ENCODE results near the gene KIR3DL2. TPM values are rescaled to one million over a fixed set of nuclear protein-coding genes. Genes with fewer than 3 reads are reported as not detected.
"Not testable (repeated sequence)": the region's sequence is repeated elsewhere in the genome, so short reads cannot be mapped to it uniquely, and the experiment has no call there.

The KIR3DL2 gene
- total and polyA plus RNA-seq, 4 donors: not detected

DNA sequence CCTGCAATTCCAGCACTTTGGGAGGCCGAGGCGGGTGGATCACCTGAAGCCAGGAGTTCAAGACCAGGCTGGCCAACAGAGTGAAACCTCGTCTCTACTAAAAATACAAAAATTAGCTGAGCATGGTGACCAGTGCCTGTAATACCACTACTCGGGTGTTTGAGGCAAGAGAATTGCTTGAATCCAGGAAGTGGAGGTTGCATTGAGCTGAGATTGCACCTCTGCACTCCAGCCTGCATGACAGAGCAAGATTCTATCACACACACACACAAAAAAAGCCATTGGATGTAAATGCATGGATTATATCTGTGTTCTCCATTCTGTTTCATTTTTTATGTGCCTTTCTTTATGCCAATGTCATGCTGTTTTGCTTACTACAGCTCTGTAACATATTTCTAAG is 25.8 kb upstream of the KIR3DL2 start:
- no CpG with 5 or more reads among the region's 4 CpGs for WGBS (ENCODE audit: insufficient coverage)
- not testable (repeated sequence) for H3K27ac ChIP-seq (ENCODE audit: low read depth, low read length); H3K36me3 ChIP-seq (ENCODE audit: control insufficient read depth, insufficient read depth, low read length); H3K27me3 ChIP-seq (ENCODE audit: control insufficient read depth, insufficient read depth, low read length); H3K9me3 ChIP-seq (ENCODE audit: control insufficient read depth, insufficient read depth, low read length); H3K4me3 ChIP-seq (ENCODE audit: low read depth, low read length); H3K4me1 ChIP-seq (ENCODE audit: control insufficient read depth, insufficient read depth, low read length); DNase-seq (ENCODE audit: low read depth in 4 of 6, low spot score in 6 of 6)

GRCh38 chr19:54825326-54825725 is 24.9 kb upstream of the KIR3DL2 start:
- H3K27ac ChIP-seq (ENCODE audit: low read depth, low read length); H3K4me1 ChIP-seq (ENCODE audit: control insufficient read depth, insufficient read depth, low read length); H3K9me3 ChIP-seq (ENCODE audit: control insufficient read depth, insufficient read depth, low read length); H3K4me3 ChIP-seq (ENCODE audit: low read depth, low read length); H3K36me3 ChIP-seq (ENCODE audit: control insufficient read depth, insufficient read depth, low read length); H3K27me3 ChIP-seq (ENCODE audit: control insufficient read depth, insufficient read depth, low read length); DNase-seq (ENCODE audit: low read depth in 4 of 6, low spot score in 6 of 6): not testable (repeated sequence)
- WGBS (ENCODE audit: insufficient coverage): 71% methylated on average over 4 of the region's 7 CpGs

DNA sequence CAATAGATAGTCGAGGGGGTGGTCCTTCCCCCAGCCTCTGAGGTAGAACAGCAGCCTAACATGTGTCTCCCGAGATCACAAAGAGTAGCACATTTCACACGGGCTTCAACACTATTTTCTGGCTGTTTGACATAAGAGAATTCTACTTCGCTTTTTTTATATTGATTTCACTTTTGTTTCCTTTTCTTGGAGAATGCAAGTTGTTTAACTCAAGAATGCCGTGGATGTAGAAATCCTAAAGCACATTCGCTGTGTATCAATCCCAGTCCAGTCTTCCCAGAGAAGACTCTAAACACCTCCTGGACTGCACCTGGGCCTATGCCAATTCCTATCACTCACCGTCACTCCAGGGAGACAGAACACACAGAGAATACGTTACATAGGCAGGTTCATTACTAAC is 22.2 kb upstream of the KIR3DL2 start:
- H3K27ac ChIP-seq (ENCODE audit: low read depth, low read length); H3K36me3 ChIP-seq (ENCODE audit: control insufficient read depth, insufficient read depth, low read length); H3K4me3 ChIP-seq (ENCODE audit: low read depth, low read length); H3K9me3 ChIP-seq (ENCODE audit: control insufficient read depth, insufficient read depth, low read length); H3K4me1 ChIP-seq (ENCODE audit: control insufficient read depth, insufficient read depth, low read length); DNase-seq (ENCODE audit: low read depth in 4 of 6, low spot score in 6 of 6); H3K27me3 ChIP-seq (ENCODE audit: control insufficient read depth, insufficient read depth, low read length): not testable (repeated sequence)
- WGBS (ENCODE audit: insufficient coverage): no CpG with 5 or more reads among the region's 8 CpGs

DNA sequence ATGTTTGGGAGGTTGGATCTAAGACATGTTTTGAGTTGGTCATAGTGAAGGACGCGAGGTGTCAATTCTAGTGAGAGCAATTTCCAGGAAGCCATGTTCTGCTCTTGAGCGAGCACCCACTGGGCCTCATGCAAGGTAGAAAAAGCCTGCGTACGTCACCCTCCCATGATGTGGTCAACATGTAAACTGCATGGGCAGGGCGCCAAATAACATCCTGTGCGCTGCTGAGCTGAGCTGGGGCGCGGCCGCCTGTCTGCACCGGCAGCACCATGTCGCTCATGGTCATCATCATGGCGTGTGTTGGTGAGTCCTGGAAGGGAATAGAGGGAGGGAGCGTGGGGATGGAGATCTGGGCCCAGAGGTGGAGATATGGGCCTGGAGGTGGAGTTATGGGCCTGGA is 17.7 kb upstream of the KIR3DL2 start, which contains the start of gene KIR2DS4:
KIR2DS4 (plus strand) TSS at position 181 of the 400 bp plus-strand sequence.
- not testable (repeated sequence) for H3K9me3 ChIP-seq (ENCODE audit: control insufficient read depth, insufficient read depth, low read length); H3K36me3 ChIP-seq (ENCODE audit: control insufficient read depth, insufficient read depth, low read length); H3K4me1 ChIP-seq (ENCODE audit: control insufficient read depth, insufficient read depth, low read length); H3K27ac ChIP-seq (ENCODE audit: low read depth, low read length); H3K4me3 ChIP-seq (ENCODE audit: low read depth, low read length); H3K27me3 ChIP-seq (ENCODE audit: control insufficient read depth, insufficient read depth, low read length); DNase-seq (ENCODE audit: low read depth in 4 of 6, low spot score in 6 of 6)
- 91% methylated on average over 9 of the region's 14 CpGs for WGBS (ENCODE audit: insufficient coverage)

- not testable (repeated sequence) for H3K4me3 ChIP-seq (ENCODE audit: low read depth, low read length); H3K9me3 ChIP-seq (ENCODE audit: control insufficient read depth, insufficient read depth, low read length); H3K27ac ChIP-seq (ENCODE audit: low read depth, low read length); H3K4me1 ChIP-seq (ENCODE audit: control insufficient read depth, insufficient read depth, low read length); H3K36me3 ChIP-seq (ENCODE audit: control insufficient read depth, insufficient read depth, low read length); DNase-seq (ENCODE audit: low read depth in 4 of 6, low spot score in 6 of 6); H3K27me3 ChIP-seq (ENCODE audit: control insufficient read depth, insufficient read depth, low read length)
- WGBS (ENCODE audit: insufficient coverage): 100% methylated on average over 1 of the region's 5 CpGs
Observed at GRCh38 chr19:54835126-54835525, 15.1 kb upstream of the KIR3DL2 start.

GRCh38 chr19:54837522-54837921 is 12.7 kb upstream of the KIR3DL2 start:
- not testable (repeated sequence) for H3K27me3 ChIP-seq (ENCODE audit: control insufficient read depth, insufficient read depth, low read length); H3K9me3 ChIP-seq (ENCODE audit: control insufficient read depth, insufficient read depth, low read length); H3K36me3 ChIP-seq (ENCODE audit: control insufficient read depth, insufficient read depth, low read length); H3K4me1 ChIP-seq (ENCODE audit: control insufficient read depth, insufficient read depth, low read length); H3K27ac ChIP-seq (ENCODE audit: low read depth, low read length); H3K4me3 ChIP-seq (ENCODE audit: low read depth, low read length); DNase-seq (ENCODE audit: low read depth in 4 of 6, low spot score in 6 of 6)
- 33% methylated on average over 1 of the region's 2 CpGs for WGBS (ENCODE audit: insufficient coverage)

GRCh38 chr19:54843171-54843570 is 7.1 kb upstream of the KIR3DL2 start:
- H3K4me1 ChIP-seq (ENCODE audit: control insufficient read depth, insufficient read depth, low read length); H3K27ac ChIP-seq (ENCODE audit: low read depth, low read length); H3K27me3 ChIP-seq (ENCODE audit: control insufficient read depth, insufficient read depth, low read length); DNase-seq (ENCODE audit: low read depth in 4 of 6, low spot score in 6 of 6); H3K36me3 ChIP-seq (ENCODE audit: control insufficient read depth, insufficient read depth, low read length); H3K4me3 ChIP-seq (ENCODE audit: low read depth, low read length); H3K9me3 ChIP-seq (ENCODE audit: control insufficient read depth, insufficient read depth, low read length): not testable (repeated sequence)
- WGBS (ENCODE audit: insufficient coverage): no CpG with 5 or more reads among the region's 8 CpGs

GRCh38 chr19:54850930-54851329 is 687 bp downstream of the KIR3DL2 start:
- Histone ChIP-seq H3K36me3 (ENCODE audit: control insufficient read depth, insufficient read depth, low read length) (no peaks in the 10 kb centered on the region), H3K4me3 (ENCODE audit: low read depth, low read length) (no peak overlapping the region), H3K27ac (ENCODE audit: low read depth, low read length) (no peak overlapping the region), H3K9me3 (ENCODE audit: control insufficient read depth, insufficient read depth, low read length) (no peaks in the 10 kb centered on the region), H3K4me1 (ENCODE audit: control insufficient read depth, insufficient read depth, low read length) (no peaks in the 10 kb centered on the region), H3K27me3 (ENCODE audit: control insufficient read depth, insufficient read depth, low read length) (no peaks in the 10 kb centered on the region)
- WGBS (ENCODE audit: insufficient coverage): no CpG with 5 or more reads among the region's 2 CpGs
- no peak for DNase-seq (ENCODE audit: low read depth in 4 of 6, low spot score in 6 of 6)

DNA sequence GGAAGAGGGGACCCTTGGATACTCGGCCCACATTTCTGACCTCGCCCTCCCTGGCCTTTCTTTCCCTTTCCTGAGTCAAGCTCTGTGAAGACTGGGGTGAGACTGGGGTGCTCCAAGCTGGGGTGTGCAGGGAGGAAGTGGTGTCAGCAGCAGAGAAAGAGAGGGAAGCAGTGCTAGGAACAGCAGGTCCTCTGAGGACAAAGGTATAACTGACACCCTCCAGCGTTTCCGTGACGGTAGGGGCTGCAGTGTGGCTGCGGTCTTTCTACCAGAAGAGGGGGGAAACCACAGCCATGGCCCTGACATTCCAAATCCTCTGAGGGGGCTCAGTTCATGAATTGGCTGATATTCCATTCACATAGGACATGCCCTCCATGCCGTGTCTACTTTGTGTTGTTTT is 1.1 kb downstream of the KIR3DL2 start:
- DNase-seq (ENCODE audit: low read depth in 4 of 6, low spot score in 6 of 6): no peak
- H3K4me3 ChIP-seq (ENCODE audit: low read depth, low read length): no peak overlapping the region
- WGBS (ENCODE audit: insufficient coverage): 87% methylated on average over 6 of the region's 7 CpGs
- H3K27ac ChIP-seq (ENCODE audit: low read depth, low read length): no peak overlapping the region
- H3K27me3 ChIP-seq (ENCODE audit: control insufficient read depth, insufficient read depth, low read length): no peaks in the 10 kb centered on the region
- no peaks in the 10 kb centered on the region for H3K9me3 ChIP-seq (ENCODE audit: control insufficient read depth, insufficient read depth, low read length)
- no peaks in the 10 kb centered on the region for H3K36me3 ChIP-seq (ENCODE audit: control insufficient read depth, insufficient read depth, low read length)
- H3K4me1 ChIP-seq (ENCODE audit: control insufficient read depth, insufficient read depth, low read length): no peaks in the 10 kb centered on the region

DNA sequence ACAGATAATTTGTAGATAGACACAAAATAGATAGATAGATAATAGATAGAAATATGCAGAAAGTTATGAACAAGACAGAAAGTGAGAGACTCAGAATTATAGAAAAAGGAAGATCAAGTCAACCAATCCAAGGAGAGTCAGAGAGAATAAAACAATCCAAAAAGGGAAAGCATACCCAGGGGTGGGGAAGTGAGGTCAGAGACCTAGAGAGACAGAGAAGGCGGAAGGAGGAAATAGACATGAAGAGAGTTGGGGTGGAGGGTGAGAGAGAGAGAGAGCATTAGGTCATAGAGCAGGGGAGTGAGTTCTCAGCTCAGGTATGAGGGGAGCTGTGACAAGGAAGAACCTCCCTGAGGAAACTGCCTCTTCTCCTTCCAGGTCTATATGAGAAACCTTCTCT is 5.0 kb downstream of the KIR3DL2 start:
- 13% methylated on average over 1 of the region's 1 CpG for WGBS (ENCODE audit: insufficient coverage)
- not testable (repeated sequence) for H3K27ac ChIP-seq (ENCODE audit: low read depth, low read length); H3K4me3 ChIP-seq (ENCODE audit: low read depth, low read length); H3K4me1 ChIP-seq (ENCODE audit: control insufficient read depth, insufficient read depth, low read length); H3K36me3 ChIP-seq (ENCODE audit: control insufficient read depth, insufficient read depth, low read length); H3K27me3 ChIP-seq (ENCODE audit: control insufficient read depth, insufficient read depth, low read length); H3K9me3 ChIP-seq (ENCODE audit: control insufficient read depth, insufficient read depth, low read length); DNase-seq (ENCODE audit: low read depth in 4 of 6, low spot score in 6 of 6)
